Thyroid gland (tissue), 4 donors: ENCODE measurements around the gene PHC2. TPM values are rescaled to one million over a fixed set of nuclear protein-coding genes. Genes with fewer than 3 reads are reported as not detected.

ENCODE experiments used
- DNase-seq, 2 donors: peaks; one replicate each; pipeline ENCODE4 v3.0.0-alpha.2; 2019
- H3K27ac ChIP-seq, 3 donors: fragments of 200-600 bp; sonication (generic); 1 replicate in 2 of 3; 2 replicates in 1 of 3; pipeline ENCODE4 v1.5.1; 2016 to 2019; ENCODE audit warnings: mild to moderate bottlenecking in 1 of 3, moderate library complexity in 1 of 3
- H3K27me3 ChIP-seq: fragments of 200-600 bp; sonication (generic); one replicate; pipeline ENCODE4 v1.5.1; 2019
- H3K36me3 ChIP-seq, 2 donors: fragments of 200-600 bp; sonication (generic); one replicate each; pipeline ENCODE4 v1.5.1; 2016 to 2019
- H3K4me1 ChIP-seq, 2 donors: fragments of 200-600 bp; sonication (generic); one replicate each; pipeline ENCODE4 v1.5.1; 2017 to 2019
- H3K4me3 ChIP-seq, 3 donors: fragments of 200-600 bp; sonication (generic); replicated peaks in 1 of 3; 1 replicate in 2 of 3; 2 replicates in 1 of 3; pipeline ENCODE4 v1.5.1; 2016; ENCODE audit warnings: mild to moderate bottlenecking in 1 of 3
- H3K9me3 ChIP-seq: fragments of 200-600 bp; sonication (generic); one replicate; pipeline ENCODE4 v1.5.1; 2017
- CTCF ChIP-seq, 6 experiments: fragments of 200-600 bp in 3 of 6; fragments of 450-650 bp in 3 of 6; sonication (generic) in 3 of 6; IDR thresholded peaks; one replicate each; pipeline ENCODE4 v1.5.1; 2016 to 2019; ENCODE audit warnings: antibody characterized with exemption in 6 of 6, mild to moderate bottlenecking in 2 of 6, inconsistent platforms in 1 of 6, moderate library complexity in 1 of 6
- POLR2A ChIP-seq, 2 donors: fragments of 450-650 bp; IDR thresholded peaks; one replicate each; pipeline ENCODE4 v1.6.1; 2017; ENCODE audit warnings: antibody characterized with exemption in 2 of 2, mild to moderate bottlenecking in 2 of 2, moderate library complexity in 1 of 2
- WGBS, 2 donors: methylation state at CpG; one replicate each; pipeline ENCODE4 v1.1.5; 2017; 5-methylcytosine and 5-hydroxymethylcytosine counted together
- intact Hi-C: fragments of 100-400 bp; cut with DNase I; formaldehyde crosslinking; loops from one replicate; pipeline ENCODE4 v1.15.1; 2023
- total RNA-seq, 4 donors: library from RNA; depleted of rRNA; stranded (reverse); fragments of >200 nt; gene quantifications; one replicate each; pipeline ENCODE4 v1.2.3, GENCODE V29; 2016

The PHC2 gene
- total RNA-seq, 4 donors from 2014 or later = 86.8 to 150 (median 113) TPM

- DNase-seq = no peak
- Histone ChIP-seq H3K4me1 (peaks cover 9 to 41% of the 10 kb centered on the region in 2 donors), H3K27me3 (no peaks in the 10 kb centered on the region), H3K36me3 (peaks cover 28 to 39% of the 10 kb centered on the region in 2 donors), H3K4me3 (no peak overlapping the region), H3K27ac (no peak overlapping the region), H3K9me3 (no peaks in the 10 kb centered on the region)
- no peak for TF ChIP-seq POLR2A (IDR thresholded peaks at IDR 0.05)
- no peak for TF ChIP-seq CTCF (IDR thresholded peaks at IDR 0.05)
- intact Hi-C loops = no loop called here
- WGBS, 2 donors = 74 to 75% methylated on average over 3 to 5 of the region's 5 CpGs
These were observed 109.7 kb downstream of the PHC2 start for GRCh38 chr1:33321178-33321577.

- no peaks in the 10 kb centered on the region for H3K9me3 ChIP-seq
- no peak within 1 kb of the TSS for H3K4me3 ChIP-seq
- intact Hi-C loops = no loop called here
- TF ChIP-seq CTCF (IDR thresholded peaks at IDR 0.05) = no peak
- no peak for TF ChIP-seq POLR2A (IDR thresholded peaks at IDR 0.05)
- no peaks in the 10 kb centered on the region for H3K27me3 ChIP-seq
- peaks cover 12 to 40% of the 10 kb centered on the region in 2 donors for H3K4me1 ChIP-seq
- no peak for DNase-seq
- H3K36me3 ChIP-seq = peaks cover 23 to 34% of the 10 kb centered on the region in 2 donors
- 70 to 86% methylated on average over 8 of the region's 8 CpGs for WGBS, 2 donors
- no peak within 1 kb of the TSS for H3K27ac ChIP-seq
These were observed 110.2 kb downstream of the PHC2 start, which contains the start of gene A3GALT2 for GRCh38 chr1:33320619-33321165. Gene A3GALT2 (minus strand): TSS chr1:33321098. CDS start chr1:33321098, 0 bp downstream.

- intact Hi-C loops = no loop called here
- Histone ChIP-seq H3K27ac (no peak overlapping the region), H3K9me3 (no peaks in the 10 kb centered on the region), H3K27me3 (no peaks in the 10 kb centered on the region), H3K36me3 (peaks cover 17 to 28% of the 10 kb centered on the region in 2 donors), H3K4me1 (peaks cover 7 to 34% of the 10 kb centered on the region in 2 donors), H3K4me3 (no peak overlapping the region)
- DNase-seq = no peak
- 71 to 76% methylated on average over 10 to 11 of the region's 12 CpGs for WGBS, 2 donors
- no peak for TF ChIP-seq POLR2A (IDR thresholded peaks at IDR 0.05)
- TF ChIP-seq CTCF (IDR thresholded peaks at IDR 0.05) = no peak
These were observed 110.8 kb downstream of the PHC2 start for GRCh38 chr1:33319949-33320618.

- no peaks in the 10 kb centered on the region for H3K9me3 ChIP-seq
- WGBS, 2 donors = 87 to 95% methylated on average over 9 of the region's 9 CpGs
- DNase-seq = no peak
- no peak overlapping the region for H3K27ac ChIP-seq
- no peak for TF ChIP-seq POLR2A (IDR thresholded peaks at IDR 0.05)
- no peak overlapping the region for H3K4me3 ChIP-seq
- intact Hi-C loops = no loop called here
- H3K27me3 ChIP-seq = no peaks in the 10 kb centered on the region
- H3K4me1 ChIP-seq = peaks cover 7 to 27% of the 10 kb centered on the region in 2 donors
- H3K36me3 ChIP-seq = peaks cover 10 to 21% of the 10 kb centered on the region in 2 donors
These were observed 111.5 kb downstream of the PHC2 start for GRCh38 chr1:33319186-33319948.

- WGBS, 2 donors = 67 to 70% methylated on average over 6 of the region's 6 CpGs
- intact Hi-C loops = no loop called here
- no peak overlapping the region for H3K4me3 ChIP-seq
- TF ChIP-seq CTCF (IDR thresholded peaks at IDR 0.05) (no peak), POLR2A (IDR thresholded peaks at IDR 0.05) (no peak)
- no peaks in the 10 kb centered on the region for H3K27me3 ChIP-seq
- no peak overlapping the region for H3K27ac ChIP-seq
- no peak for DNase-seq
- H3K9me3 ChIP-seq = no peaks in the 10 kb centered on the region
- H3K4me1 ChIP-seq = peaks cover 8 to 14% of the 10 kb centered on the region in 2 donors
- peaks cover 0 to 8% of the 10 kb centered on the region in 2 donors for H3K36me3 ChIP-seq
These were observed 112.9 kb downstream of the PHC2 start for GRCh38 chr1:33317946-33318345.
